T-helper 2 cell treated with Interferon-gamma antibody and Interleukin-4, amounts not matched to agents 100 ng/mL and 5 ng/mL, for 36 hours (primary cell): Measurements from ENCODE around the gene CELSR2. TPM values are rescaled to one million over a fixed set of nuclear protein-coding genes. Genes with fewer than 3 reads are reported as not detected.

Experiments used
- intact Hi-C: fragments of 100-400 bp; cut with micrococcal nuclease; formaldehyde crosslinking; loops from one replicate; pipeline ENCODE4 v1.15.1; 2023
- total RNA-seq: library from RNA; stranded (reverse); gene quantifications from 2 replicates; pipeline ENCODE4 v1.2.3, GENCODE V29; 2022

Gene CELSR2
- total RNA-seq, 1 donor from 2014 or later, result 3.7 TPM

GRCh38 chr1:109250454-109251276, 1.3 kb downstream of the CELSR2 start:
- intact Hi-C loops, result no loop called here

- intact Hi-C loops, result no loop called here
Observed at GRCh38 chr1:109251277-109252166, 2.2 kb downstream of the CELSR2 start.

GRCh38 chr1:109252167-109252892, 3.0 kb downstream of the CELSR2 start:
- intact Hi-C loops, result no loop called here

GRCh38 chr1:109252893-109253802, 3.8 kb downstream of the CELSR2 start:
- intact Hi-C loops, result no loop called here

- intact Hi-C loops, result no loop called here
Observed at GRCh38 chr1:109253803-109254620, 4.7 kb downstream of the CELSR2 start.

GRCh38 chr1:109254621-109255096, 5.3 kb downstream of the CELSR2 start:
- intact Hi-C loops, result no loop called here

GRCh38 chr1:109255097-109255651, 5.8 kb downstream of the CELSR2 start:
- intact Hi-C loops, result no loop called here

GRCh38 chr1:109255678-109256077, 6.3 kb downstream of the CELSR2 start:
- intact Hi-C loops, result no loop called here

GRCh38 chr1:109256085-109256484, 6.7 kb downstream of the CELSR2 start:
- intact Hi-C loops, result no loop called here

GRCh38 chr1:109256971-109257681, 7.8 kb downstream of the CELSR2 start:
- intact Hi-C loops, result no loop called here

- intact Hi-C loops, result no loop called here
Observed at GRCh38 chr1:109257682-109258421, 8.5 kb downstream of the CELSR2 start.

GRCh38 chr1:109258481-109259466, 9.4 kb downstream of the CELSR2 start:
- intact Hi-C loops, result no loop called here

GRCh38 chr1:109259674-109260557, 10.6 kb downstream of the CELSR2 start:
- intact Hi-C loops, result loop anchor here (5.0 kb wide), 1 partner anchor 232 kb away; the partner anchor contains the start of gene CYB561D1

GRCh38 chr1:109261006-109261405, 11.7 kb downstream of the CELSR2 start:
- intact Hi-C loops, result loop anchor here (5.0 kb wide), 1 partner anchor 231 kb away; the partner anchor contains the start of gene CYB561D1

- intact Hi-C loops, result loop anchor here (5.0 kb wide), 1 partner anchor 231 kb away; the partner anchor contains the start of gene CYB561D1
Observed at GRCh38 chr1:109261578-109261977, 12.2 kb downstream of the CELSR2 start.
